ENCODE measurements around the gene GRIK5. TPM values are rescaled to one million over a fixed set of nuclear protein-coding genes. Genes with fewer than 3 reads are reported as not detected.

Gene GRIK5
- total RNA-seq, 1 donor from 2014 or later = 3.9 TPM

Other genes starting within 250 kb of the GRIK5 start
- not detected in 2 replicates for gene LYPD4, start 225.5 kb downstream of the GRIK5 start, total RNA-seq
- not detected in 2 replicates for gene DMRTC2, start 225.2 kb downstream of the GRIK5 start, total RNA-seq
- gene RPS19, start 210.0 kb downstream of the GRIK5 start, total RNA-seq = 2,887 and 2,906 TPM in 2 replicates
- gene CD79A, start 192.9 kb downstream of the GRIK5 start, total RNA-seq = 2.7 and 2.9 TPM in 2 replicates
- 386 and 392 TPM in 2 replicates for gene ARHGEF1, start 187.0 kb downstream of the GRIK5 start, total RNA-seq
- gene ERFL, start 141.8 kb downstream of the GRIK5 start, total RNA-seq = 3.1 TPM in 2 replicates
- gene RABAC1, start 110.9 kb downstream of the GRIK5 start, total RNA-seq = 36.2 and 41.3 TPM in 2 replicates
- gene ATP1A3, start 76.0 kb downstream of the GRIK5 start, total RNA-seq = 0.93 and 1.4 TPM in 2 replicates
- 17.5 and 17.8 TPM in 2 replicates for gene ZNF574, start 6.0 kb upstream of the GRIK5 start, total RNA-seq
- gene POU2F2, start 62.2 kb upstream of the GRIK5 start, total RNA-seq = 64.0 and 65.8 TPM in 2 replicates
- 36.9 and 37.9 TPM in 2 replicates for gene DEDD2, start 147.5 kb upstream of the GRIK5 start, total RNA-seq
- gene ZNF526, start 150.1 kb upstream of the GRIK5 start, total RNA-seq = 18.4 and 18.5 TPM in 2 replicates
- 56.6 and 57.2 TPM in 2 replicates for gene GSK3A, start 172.4 kb upstream of the GRIK5 start, total RNA-seq
- gene ERF, start 184.9 kb upstream of the GRIK5 start, total RNA-seq = 71.9 and 78.4 TPM in 2 replicates
- 66.9 and 68.0 TPM in 2 replicates for gene CIC, start 199.0 kb upstream of the GRIK5 start, total RNA-seq
- gene PRR19, start 231.9 kb upstream of the GRIK5 start, total RNA-seq = 1.0 and 1.4 TPM in 2 replicates
- 48.7 and 50.1 TPM in 2 replicates for gene PAFAH1B3, start 232.4 kb upstream of the GRIK5 start, total RNA-seq
- gene TMEM145, start 243.1 kb upstream of the GRIK5 start, total RNA-seq = 0.56 and 2.1 TPM in 2 replicates

All from activated T-helper 1 cell treated with anti-CD3 and anti-CD28 coated beads, Interleukin-12 subunit alpha, Interleukin-12 subunit beta, Interleukin-2, Interleukin-4 antibody, amounts not matched to agents 30 ng/mL and 10 ng/mL and 1 ng/mL, durations not matched to agents 14 hours and 24 hours and 36 hours (primary cell).